GM18870 (cell line): ENCODE data around the gene ABCC9.

Experiments used
- ATAC-seq: cut with Tn5 transposase; IDR thresholded peaks from one replicate; pipeline ENCODE4 v1.9.1; 2021; ENCODE audit warnings: moderate library complexity; ENCODE audit not compliant: unreplicated experiment

Gene ABCC9

GRCh38 chr12:21940549-21941505 is at the start of gene ABCC9:
Gene ABCC9, minus strand, starts transcription at chr12:21941426. Its CDS starts 4,752 bp downstream, at chr12:21936674.
- no peak for ATAC-seq

DNA sequence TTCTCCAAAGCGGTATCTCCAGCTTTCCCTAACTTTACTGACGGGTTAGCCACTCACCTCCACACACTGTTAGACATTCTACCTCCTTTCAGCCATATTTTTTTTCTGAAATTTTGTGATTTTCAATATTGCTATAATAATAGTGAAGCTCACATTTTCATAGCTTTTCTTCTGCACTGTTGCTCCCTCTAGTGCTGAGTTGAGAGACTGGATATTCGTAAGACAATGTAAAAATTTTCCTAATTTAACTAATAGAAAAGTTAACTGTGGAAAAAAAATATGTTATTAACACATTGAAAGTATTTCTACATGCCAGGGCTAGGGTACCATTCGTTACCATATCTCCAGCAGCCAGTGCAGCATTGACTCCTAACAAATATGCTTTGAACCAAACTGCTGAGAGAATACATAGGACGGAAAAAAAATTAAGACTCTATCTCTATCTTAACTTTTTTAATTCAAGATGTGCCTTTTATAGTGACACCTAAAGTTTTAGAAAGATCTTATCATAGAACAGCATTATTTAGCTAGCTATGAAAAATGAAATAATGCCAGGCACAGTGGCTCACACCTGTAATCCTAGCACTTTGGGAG is 48.7 kb upstream of the ABCC9 start:
- ATAC-seq = no peak

- ATAC-seq = no peak
These were observed 47.4 kb upstream of the ABCC9 start for GRCh38 chr12:21988619-21989018.

DNA sequence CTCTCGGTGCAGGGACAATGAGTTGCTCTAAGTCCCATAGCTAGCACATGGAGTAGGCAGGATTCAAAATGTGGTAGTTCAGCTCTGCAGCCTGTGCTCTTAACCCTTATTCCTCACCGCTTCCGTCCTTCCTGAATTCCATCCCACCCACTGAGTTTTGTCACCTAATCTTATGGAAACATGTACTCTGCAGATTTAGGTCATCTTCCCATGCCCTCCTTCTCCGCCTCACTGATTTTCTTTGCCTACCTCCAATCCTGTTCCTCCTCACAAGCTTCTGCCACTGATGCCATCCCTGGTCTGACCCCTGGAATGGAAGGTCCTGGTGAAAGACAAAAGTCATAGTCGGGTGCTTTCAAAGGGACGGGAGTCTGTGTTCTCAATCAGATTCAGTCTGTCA is 46.5 kb upstream of the ABCC9 start:
- ATAC-seq = no peak

DNA sequence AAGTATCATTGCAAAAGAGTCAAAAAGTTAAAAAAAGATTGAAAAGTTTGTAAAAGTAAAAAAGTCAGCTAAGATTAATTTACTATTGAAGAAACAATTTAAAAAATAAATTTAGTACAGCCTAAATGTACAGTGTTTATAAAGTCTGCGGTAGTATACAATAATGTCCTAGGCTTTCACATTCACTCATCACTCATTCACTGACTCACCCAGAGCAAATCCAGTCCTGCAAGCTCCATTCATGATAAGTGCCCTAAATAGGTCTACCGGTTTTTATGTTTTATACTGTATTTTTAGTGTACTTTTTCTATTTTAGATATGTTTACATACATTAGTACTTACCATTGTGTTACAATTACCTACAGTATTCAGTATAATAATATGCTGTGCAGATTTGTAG is 43.9 kb upstream of the ABCC9 start:
- no peak for ATAC-seq

DNA sequence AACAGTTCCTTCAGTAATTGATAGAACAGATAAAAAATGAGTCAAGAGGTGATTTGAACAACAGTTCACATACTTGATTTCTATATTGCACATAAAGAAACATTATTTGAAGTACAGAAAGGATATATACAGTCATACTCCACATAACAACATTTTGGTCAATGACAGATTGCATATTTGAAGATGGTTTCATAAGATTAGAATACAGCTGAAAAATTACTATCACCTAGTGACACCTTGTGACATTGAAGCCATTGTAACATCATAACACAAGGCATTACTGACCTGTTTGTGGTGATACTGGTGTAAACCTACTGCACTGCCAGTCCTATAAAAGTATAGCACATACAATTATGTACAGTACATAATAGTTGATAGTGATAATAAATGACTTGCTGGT is 43.1 kb upstream of the ABCC9 start:
- no peak for ATAC-seq

DNA sequence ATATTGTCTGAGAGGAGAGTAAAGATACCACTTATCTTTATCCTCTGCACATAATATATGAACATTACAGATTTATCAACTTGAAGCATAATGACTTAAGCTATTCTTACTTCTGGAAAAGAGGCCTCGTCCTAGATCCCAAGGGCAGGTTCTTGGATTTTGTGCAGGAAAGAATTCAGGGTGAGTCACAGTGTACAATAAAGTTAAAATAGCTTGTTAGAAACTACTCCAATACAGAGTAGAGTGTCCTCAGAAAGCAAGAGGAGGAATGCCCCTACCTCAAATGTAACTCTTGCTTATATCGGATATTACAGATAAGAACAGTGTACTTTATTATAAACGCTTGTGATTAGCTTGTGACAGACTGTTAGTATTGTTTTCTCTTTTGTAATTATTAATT is 41.9 kb upstream of the ABCC9 start:
- no peak for ATAC-seq

DNA sequence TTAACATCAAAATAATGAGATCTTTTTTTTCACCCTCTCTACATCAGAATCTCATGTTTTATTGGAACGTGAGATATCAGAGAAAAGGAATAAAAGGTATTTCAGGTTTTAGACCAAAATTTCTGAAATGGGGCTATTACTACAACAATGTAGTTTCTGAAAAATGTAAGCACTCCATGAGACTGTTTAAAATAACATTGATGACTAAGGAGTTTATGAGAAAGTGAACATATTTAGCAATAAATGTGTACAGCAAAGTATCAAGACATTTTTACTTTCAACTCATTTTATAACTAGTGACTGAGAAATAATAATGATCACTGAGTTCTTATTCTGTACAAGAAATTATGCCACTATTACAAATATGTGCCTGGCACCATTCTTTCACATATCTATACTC is 39.3 kb upstream of the ABCC9 start:
- ATAC-seq = no peak

DNA sequence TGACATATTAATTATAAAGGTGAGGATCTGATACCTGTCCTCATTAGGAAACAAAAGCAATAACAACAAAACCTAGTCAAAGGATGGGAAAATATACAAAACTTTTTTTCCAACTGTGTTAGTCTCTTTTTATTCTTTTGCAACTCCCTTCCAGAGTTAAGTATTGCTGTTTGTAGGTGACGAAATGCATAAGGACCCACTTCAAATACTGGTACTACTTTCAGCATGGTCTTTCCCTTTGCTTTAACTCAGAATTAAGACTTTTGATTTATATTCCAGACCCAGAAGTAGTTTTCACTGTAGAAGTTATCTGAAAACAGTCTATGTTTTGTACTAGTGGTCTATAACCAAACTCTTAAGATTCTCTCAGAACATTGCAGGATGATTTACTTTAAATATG is 34.1 kb upstream of the ABCC9 start:
- no peak for ATAC-seq

- no peak for ATAC-seq
These were observed 32.0 kb upstream of the ABCC9 start for GRCh38 chr12:21973221-21973620.

GRCh38 chr12:21972055-21972454 is 30.8 kb upstream of the ABCC9 start:
- no peak for ATAC-seq

DNA sequence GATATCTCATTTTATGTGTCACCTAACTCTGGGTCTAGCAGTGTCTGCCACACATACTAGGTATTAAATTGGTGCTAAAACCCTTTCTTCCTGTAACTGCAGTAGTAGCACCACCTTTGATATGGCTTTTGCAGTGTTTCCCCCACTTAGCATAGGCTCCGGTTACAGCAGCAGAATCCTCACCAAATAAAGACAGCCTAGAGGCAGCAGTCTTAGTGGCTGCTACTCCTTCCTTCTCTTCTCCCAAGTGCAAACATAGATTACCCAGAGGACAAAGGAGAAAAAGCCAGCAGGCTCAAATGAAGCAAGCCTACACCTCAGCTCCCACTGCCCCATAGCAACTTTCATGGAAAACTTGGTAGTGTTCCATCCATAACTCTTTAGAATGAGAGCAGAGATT is 30.1 kb upstream of the ABCC9 start:
- no peak for ATAC-seq

DNA sequence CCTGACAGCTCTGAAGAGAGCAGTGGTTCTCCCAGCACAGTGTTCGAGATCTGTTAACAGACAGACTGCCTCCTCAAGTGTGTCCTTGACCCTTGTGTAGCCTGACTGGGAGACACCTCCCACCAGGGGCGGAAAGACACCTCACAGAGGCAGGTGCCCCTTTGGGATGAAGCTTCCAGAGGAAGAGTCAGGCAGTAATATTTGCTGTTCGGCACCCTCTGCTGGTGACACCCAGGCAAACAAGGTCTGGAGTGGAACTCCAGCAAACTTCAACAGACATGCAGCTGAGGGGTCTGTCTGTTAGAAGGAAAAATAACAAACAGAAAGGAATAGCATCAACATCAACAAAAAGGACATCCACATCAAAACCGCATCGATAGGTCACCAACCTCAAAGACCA is 21.6 kb upstream of the ABCC9 start:
- ATAC-seq = no peak

GRCh38 chr12:21962236-21962635 is 21.0 kb upstream of the ABCC9 start:
- no peak for ATAC-seq

GRCh38 chr12:21950649-21951048 is 9.4 kb upstream of the ABCC9 start:
- ATAC-seq = no peak

GRCh38 chr12:21949036-21949435 is 7.8 kb upstream of the ABCC9 start:
- ATAC-seq = no peak

- ATAC-seq = no peak
These were observed 5.8 kb upstream of the ABCC9 start for GRCh38 chr12:21946983-21947382.

DNA sequence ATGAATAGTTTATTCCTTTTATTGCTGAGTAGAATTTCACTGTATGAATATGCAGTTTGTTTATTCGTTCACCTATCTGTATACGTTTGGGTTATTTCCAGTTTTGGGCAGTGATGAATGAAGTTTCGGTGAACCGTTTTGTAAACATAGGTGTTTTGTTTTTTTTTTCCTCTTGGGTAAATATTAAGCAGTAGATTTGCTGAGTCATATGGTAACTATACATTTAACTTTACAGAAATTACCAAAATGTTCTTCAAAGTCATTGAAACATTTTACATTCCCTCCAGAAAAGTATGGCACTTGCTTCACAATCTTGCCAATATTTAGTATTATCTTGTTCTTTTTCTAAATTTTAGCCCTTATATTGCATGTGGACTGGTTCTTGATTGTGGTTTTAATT is 3.8 kb upstream of the ABCC9 start:
- no peak for ATAC-seq

GRCh38 chr12:21942377-21942703 is 1.1 kb upstream of the ABCC9 start:
- no peak for ATAC-seq

- no peak for ATAC-seq
These were observed 515 bp upstream of the ABCC9 start for GRCh38 chr12:21941506-21942376.

DNA sequence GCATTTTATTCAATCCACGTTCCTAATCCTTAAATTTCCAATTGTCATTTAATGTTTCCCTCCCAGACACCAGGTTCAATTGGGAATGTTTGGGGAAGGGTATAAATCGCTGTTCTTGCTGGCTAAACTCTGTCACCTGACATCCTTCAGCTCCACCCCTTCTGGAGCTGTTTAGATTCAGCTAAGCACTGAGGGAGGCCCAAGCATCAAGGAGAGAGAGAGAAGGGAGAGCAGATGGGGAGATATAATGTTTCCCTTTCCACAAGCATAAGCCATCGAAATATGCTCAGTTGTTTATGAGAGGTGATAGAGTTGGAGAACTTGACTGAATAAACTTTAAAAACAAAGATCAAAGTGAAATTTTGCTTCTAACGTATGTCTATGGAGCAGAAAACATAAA is 1.8 kb downstream of the ABCC9 start:
- ATAC-seq = no peak

- ATAC-seq = no peak
These were observed 2.3 kb downstream of the ABCC9 start for GRCh38 chr12:21938879-21939278.
